GM12872 (cell line): ENCODE measurements around the gene RAB40C.

Experiments used
- CTCF ChIP-seq: IDR thresholded peaks from 3 replicates; pipeline ENCODE4 v1.5.1; 2011; ENCODE audit warnings: low read depth, mild to moderate bottlenecking, low read length, moderate library complexity; ENCODE audit not compliant: insufficient read depth

RAB40C gene

GRCh38 chr16:565419-566330 is 24.2 kb upstream of the RAB40C start:
- no peak for TF ChIP-seq CTCF

- TF ChIP-seq CTCF: no peak
Measured at GRCh38 chr16:566475-567372, 23.1 kb upstream of the RAB40C start, which contains the start of gene NHLRC4. TSS of gene NHLRC4 (plus strand) at chr16:567005. CDS start at chr16:568048, 1,043 bp downstream.

GRCh38 chr16:567373-568256 is 22.3 kb upstream of the RAB40C start:
- no peak for TF ChIP-seq CTCF

GRCh38 chr16:568401-569258 is 21.2 kb upstream of the RAB40C start:
- TF ChIP-seq CTCF: no peak

GRCh38 chr16:569445-570254 is 20.2 kb upstream of the RAB40C start, which contains the start of gene PIGQ:
TSS of gene PIGQ (plus strand) at chr16:569968. CDS start at chr16:574075, 4,107 bp downstream.
- TF ChIP-seq CTCF: no peak
